Calu3 (cell line): ENCODE results near the gene MAMLD1. TPM values are rescaled to one million over a fixed set of nuclear protein-coding genes. Genes with fewer than 3 reads are reported as not detected.
A peak's percentile ranks its signal among the peaks of the same experiment; 100 is the strongest.

ENCODE experiments used
- Bru-seq: library from RNA; stranded (reverse); fragments of 400-500 nt; gene quantifications from one replicate; lab custom pipeline; 2021; lab: Mats Ljungman, UMichigan
- BruChase-seq, 2 experiments: library from RNA; stranded (reverse); fragments of 400-500 nt; gene quantifications; one replicate each; lab custom pipeline; 2021; lab: Mats Ljungman, UMichigan
- BruUV-seq: library from RNA; stranded (reverse); fragments of 400-500 nt; replicated peaks from 2 replicates; lab custom pipeline; 2021; lab: Mats Ljungman, UMichigan
- CTCF ChIA-PET: fragments of 300-600 bp; sonication (Branson Sonifier 250); formaldehyde crosslinking; loops from one replicate; lab custom pipeline; 2022; ENCODE audit warnings: antibody characterized with exemption; lab: Charles Lee
- DNase-seq: peaks from one replicate; pipeline ENCODE4 v3.0.0; 2022
- H3K27ac Mint-ChIP-seq: one replicate; pipeline ENCODE4 v1.8.0; 2022; ENCODE audit warnings: mixed read lengths; ENCODE audit not compliant: unreplicated experiment
- H3K27me3 Mint-ChIP-seq: one replicate; pipeline ENCODE4 v1.8.0; 2022; ENCODE audit warnings: mixed read lengths; ENCODE audit not compliant: unreplicated experiment
- H3K36me3 Mint-ChIP-seq: one replicate; pipeline ENCODE4 v1.8.0; 2022; ENCODE audit warnings: mild to moderate bottlenecking, moderate library complexity, mixed read lengths; ENCODE audit not compliant: insufficient read depth, unreplicated experiment
- H3K4me1 Mint-ChIP-seq: one replicate; pipeline ENCODE4 v1.8.0; 2022; ENCODE audit warnings: mild to moderate bottlenecking, low read depth, mixed read lengths; ENCODE audit not compliant: unreplicated experiment
- H3K4me3 Mint-ChIP-seq: one replicate; pipeline ENCODE4 v1.8.0; 2022; ENCODE audit warnings: mild to moderate bottlenecking, low read depth, moderate library complexity, mixed read lengths; ENCODE audit not compliant: unreplicated experiment
- H3K9me3 Mint-ChIP-seq: one replicate; pipeline ENCODE4 v1.8.0; 2022; ENCODE audit warnings: low read depth, mixed read lengths; ENCODE audit not compliant: unreplicated experiment
- intact Hi-C: fragments of 100-400 bp; cut with micrococcal nuclease; formaldehyde crosslinking; loops from one replicate; pipeline ENCODE4 v1.10.0; 2022; ENCODE audit not compliant: unreplicated experiment
- long read RNA-seq: library from polyadenylated mRNA; stranded (forward); transcript quantifications from one replicate; pipeline ENCODE4 v2.0.0, GENCODE V29; 2022
- total RNA-seq: library from RNA; stranded (reverse); gene quantifications from 2 replicates; pipeline ENCODE4 v1.2.3, GENCODE V29; 2022
- TF ChIP-seq, protein P1 (sequence below): fragments of 200-600 bp; IDR thresholded peaks from one replicate; pipeline ENCODE4 v1.8.0; 2022; ENCODE audit warnings: antibody characterized with exemption; ENCODE audit not compliant: unreplicated experiment

Gene MAMLD1, protein sequence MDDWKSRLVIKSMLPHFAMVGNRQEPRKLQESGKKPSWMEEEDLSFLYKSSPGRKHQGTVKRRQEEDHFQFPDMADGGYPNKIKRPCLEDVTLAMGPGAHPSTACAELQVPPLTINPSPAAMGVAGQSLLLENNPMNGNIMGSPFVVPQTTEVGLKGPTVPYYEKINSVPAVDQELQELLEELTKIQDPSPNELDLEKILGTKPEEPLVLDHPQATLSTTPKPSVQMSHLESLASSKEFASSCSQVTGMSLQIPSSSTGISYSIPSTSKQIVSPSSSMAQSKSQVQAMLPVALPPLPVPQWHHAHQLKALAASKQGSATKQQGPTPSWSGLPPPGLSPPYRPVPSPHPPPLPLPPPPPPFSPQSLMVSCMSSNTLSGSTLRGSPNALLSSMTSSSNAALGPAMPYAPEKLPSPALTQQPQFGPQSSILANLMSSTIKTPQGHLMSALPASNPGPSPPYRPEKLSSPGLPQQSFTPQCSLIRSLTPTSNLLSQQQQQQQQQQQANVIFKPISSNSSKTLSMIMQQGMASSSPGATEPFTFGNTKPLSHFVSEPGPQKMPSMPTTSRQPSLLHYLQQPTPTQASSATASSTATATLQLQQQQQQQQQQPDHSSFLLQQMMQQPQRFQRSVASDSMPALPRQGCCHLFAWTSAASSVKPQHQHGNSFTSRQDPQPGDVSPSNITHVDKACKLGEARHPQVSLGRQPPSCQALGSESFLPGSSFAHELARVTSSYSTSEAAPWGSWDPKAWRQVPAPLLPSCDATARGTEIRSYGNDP
- total RNA-seq (7.1 and 8.8 TPM in 2 replicates), Bru-seq, nascent RNA (percentile 51 among the genes with signal in this experiment), BruChase-seq, experiment 1, labeled RNA remaining after a 6-hour chase (percentile 53 among the genes with signal in this experiment), BruChase-seq, experiment 2, labeled RNA remaining after a 2-hour chase (percentile 56 among the genes with signal in this experiment)
- long read RNA-seq, partial matches to known transcripts, result 0 of 2 reads
- long read RNA-seq, other reads (novel, unspliced or antisense), result 2 of 2 reads

DNA sequence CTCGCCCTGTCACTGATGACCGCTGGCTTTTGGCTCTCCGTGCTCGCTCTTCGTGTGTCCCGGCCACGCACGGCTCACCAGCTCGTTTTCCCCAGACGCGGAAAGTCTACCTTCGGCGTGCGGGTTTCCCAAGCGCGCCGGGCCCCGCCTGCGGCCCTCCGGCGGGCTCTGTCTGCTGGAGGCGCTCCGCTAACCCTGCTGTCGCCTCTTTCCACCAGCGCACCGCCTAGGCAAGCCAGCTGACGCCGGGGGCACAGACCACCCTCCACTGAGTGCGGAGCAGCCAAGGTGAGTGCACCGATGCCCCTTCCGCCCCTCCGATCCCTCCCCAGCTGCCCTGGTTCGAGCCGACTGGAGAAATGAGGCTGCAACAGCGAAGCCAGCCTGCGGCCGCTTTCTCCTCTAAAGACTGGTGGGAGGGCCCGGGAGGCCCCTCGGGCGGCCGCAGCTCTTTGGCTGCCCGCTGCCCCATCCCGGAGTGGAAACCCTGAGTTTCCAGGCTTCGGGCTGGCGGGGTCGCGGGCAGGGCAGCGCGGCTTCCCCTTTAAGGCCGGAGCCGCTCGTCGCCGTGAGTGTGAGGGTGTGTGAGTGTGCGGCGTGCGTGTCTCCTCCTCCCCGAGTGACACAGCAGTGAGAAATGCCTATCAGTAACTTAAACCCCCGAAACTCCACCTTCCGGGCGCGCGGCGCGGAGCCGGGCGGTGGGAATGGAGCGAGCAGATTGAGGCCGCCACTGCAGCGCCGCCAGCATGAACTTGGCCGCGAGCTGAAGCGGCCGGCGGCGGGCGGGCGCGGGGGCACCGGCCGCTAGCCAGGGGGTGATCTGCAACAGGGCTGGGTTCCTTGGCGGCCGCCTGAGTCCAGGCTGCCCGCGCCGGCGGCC, at the start of gene MAMLD1:
MAMLD1 (plus strand) TSS at position 719 of the 883 bp plus-strand sequence. CDS start 82,200 bp downstream, outside the sequence.
- peaks cover 47% of the 10 kb centered on the region for H3K4me1 Mint-ChIP-seq
- H3K4me3 Mint-ChIP-seq, result peak within 1 kb of the TSS; percentile 84
- H3K27me3 Mint-ChIP-seq, result peaks cover 34% of the 10 kb centered on the region
- peak; percentile 70 for DNase-seq
- H3K27ac Mint-ChIP-seq, result peak within 1 kb of the TSS; percentile 61
- H3K9me3 Mint-ChIP-seq, result no peaks in the 10 kb centered on the region
- intact Hi-C loops, result loop anchor here (5.0 to 10.0 kb wide), 5 partner anchors 71 to 322 kb away; no protein-coding TSS in a partner anchor
- TF ChIP-seq, protein P1, sequence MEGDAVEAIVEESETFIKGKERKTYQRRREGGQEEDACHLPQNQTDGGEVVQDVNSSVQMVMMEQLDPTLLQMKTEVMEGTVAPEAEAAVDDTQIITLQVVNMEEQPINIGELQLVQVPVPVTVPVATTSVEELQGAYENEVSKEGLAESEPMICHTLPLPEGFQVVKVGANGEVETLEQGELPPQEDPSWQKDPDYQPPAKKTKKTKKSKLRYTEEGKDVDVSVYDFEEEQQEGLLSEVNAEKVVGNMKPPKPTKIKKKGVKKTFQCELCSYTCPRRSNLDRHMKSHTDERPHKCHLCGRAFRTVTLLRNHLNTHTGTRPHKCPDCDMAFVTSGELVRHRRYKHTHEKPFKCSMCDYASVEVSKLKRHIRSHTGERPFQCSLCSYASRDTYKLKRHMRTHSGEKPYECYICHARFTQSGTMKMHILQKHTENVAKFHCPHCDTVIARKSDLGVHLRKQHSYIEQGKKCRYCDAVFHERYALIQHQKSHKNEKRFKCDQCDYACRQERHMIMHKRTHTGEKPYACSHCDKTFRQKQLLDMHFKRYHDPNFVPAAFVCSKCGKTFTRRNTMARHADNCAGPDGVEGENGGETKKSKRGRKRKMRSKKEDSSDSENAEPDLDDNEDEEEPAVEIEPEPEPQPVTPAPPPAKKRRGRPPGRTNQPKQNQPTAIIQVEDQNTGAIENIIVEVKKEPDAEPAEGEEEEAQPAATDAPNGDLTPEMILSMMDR, result no peak
- CTCF ChIA-PET, result interaction anchor here (0.9 to 1.8 kb wide), 3 partner anchors 144 to 423 kb away, joined by 3 to 5 read pairs (median 4); no protein-coding TSS in a partner anchor
- H3K36me3 Mint-ChIP-seq, result peaks cover 57% of the 10 kb centered on the region
- no TSS peak for BruUV-seq

DNA sequence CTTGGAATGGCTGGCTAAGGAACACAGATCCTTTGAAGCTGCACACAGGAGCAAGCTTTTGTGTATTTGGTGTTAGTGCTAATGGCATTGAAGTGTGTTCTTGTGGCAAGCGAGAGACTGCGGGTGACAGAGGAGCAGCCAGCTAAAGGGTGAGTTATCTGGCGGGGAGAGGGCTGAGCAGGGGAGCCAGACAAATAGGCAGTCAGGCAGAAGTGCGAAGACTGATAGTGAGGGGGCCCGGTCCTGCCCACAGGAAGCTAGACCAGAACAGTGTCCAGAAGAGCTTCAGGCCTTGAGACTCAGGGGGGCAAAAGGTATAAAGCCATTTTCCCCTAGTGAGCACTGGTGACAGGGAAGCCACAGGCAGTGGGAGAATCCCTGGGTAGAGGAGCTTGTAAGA, 49.6 kb upstream of the MAMLD1 start:
- Mint-ChIP-seq H3K4me1 (no peaks in the 10 kb centered on the region), H3K36me3 (no peaks in the 10 kb centered on the region), H3K27me3 (no peaks in the 10 kb centered on the region), H3K4me3 (no peak overlapping the region), H3K27ac (no peak overlapping the region), H3K9me3 (no peaks in the 10 kb centered on the region)
- no TSS peak for BruUV-seq
- TF ChIP-seq, protein P1, result no peak
- DNase-seq, result no peak
- intact Hi-C loops, result no loop called here
- CTCF ChIA-PET, result no interaction called here

DNA sequence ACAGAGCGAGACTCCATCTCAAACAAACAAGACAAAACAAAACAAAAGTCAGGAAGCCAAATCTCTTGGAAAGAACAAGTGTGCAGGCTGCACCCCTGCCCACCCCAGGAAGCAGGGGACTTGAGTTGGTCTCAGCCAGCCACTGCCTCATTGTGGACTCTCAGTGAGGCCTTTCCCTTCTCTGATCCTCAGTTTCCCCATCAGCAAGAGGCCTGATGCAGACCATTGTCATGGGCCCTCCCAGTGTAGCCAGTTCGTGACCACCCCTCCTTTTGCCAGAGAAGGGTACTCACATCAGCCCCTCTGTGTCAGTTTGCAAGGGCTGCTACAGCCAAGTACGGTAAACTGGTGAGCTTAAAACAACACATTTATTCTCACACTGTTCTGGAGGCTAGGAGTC, 48.9 kb upstream of the MAMLD1 start:
- H3K27me3 Mint-ChIP-seq, result no peaks in the 10 kb centered on the region
- H3K27ac Mint-ChIP-seq, result no peak overlapping the region
- intact Hi-C loops, result no loop called here
- no peak overlapping the region for H3K4me3 Mint-ChIP-seq
- no peaks in the 10 kb centered on the region for H3K36me3 Mint-ChIP-seq
- no TSS peak for BruUV-seq
- TF ChIP-seq, protein P1, result no peak
- no peaks in the 10 kb centered on the region for H3K4me1 Mint-ChIP-seq
- CTCF ChIA-PET, result no interaction called here
- no peak for DNase-seq
- no peaks in the 10 kb centered on the region for H3K9me3 Mint-ChIP-seq
